ENCODE results near the gene LRRC45. TPM values are rescaled to one million over a fixed set of nuclear protein-coding genes. Genes with fewer than 3 reads are reported as not detected.

The LRRC45 gene
- total RNA-seq, 2 experiments from 2014 or later, result 41.2 to 52.0 TPM

DNA sequence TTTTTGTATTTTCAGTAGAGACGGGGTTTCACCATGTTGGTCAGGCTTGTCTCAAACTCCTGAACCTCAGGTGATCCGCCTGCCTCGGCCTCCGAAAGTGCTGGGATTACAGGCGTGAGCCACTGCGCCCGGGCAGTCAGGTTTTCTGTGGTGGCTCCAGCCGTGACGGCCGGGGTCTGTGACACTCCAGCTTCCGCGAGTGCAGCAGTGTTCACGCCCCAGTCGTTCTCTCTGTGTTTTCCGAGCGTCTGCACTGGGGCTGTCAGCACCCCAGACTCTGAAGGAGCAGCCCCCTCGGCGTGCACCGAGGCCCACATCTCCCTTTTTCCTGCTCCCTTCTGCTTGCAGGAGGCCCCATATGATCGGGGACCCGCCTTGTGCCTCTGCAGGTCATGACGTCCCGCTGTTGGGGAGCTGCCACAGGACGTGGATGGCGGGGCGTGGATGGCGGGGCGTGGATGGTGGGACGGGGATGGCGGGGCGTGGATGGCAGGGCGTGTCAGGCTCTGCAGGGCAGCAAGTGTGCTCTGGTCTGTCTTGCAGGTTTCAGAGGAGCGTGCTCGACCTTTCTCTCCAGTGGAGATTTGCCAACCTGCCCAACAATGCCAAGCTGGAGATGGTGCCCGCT lies 40.0 kb upstream of the LRRC45 start:
- no peak overlapping the region for H3K27ac ChIP-seq (ENCODE audit: low read depth, low read length, poor library complexity, severe bottlenecking)
- H3K9me3 ChIP-seq (ENCODE audit: low read length), result no peaks in the 10 kb centered on the region
- no peak for TF ChIP-seq EZH2phosphoT487 (IDR thresholded peaks at IDR 0.05; ENCODE audit: borderline replicate concordance, low read depth, low read length)
- TF ChIP-seq, protein P1, sequence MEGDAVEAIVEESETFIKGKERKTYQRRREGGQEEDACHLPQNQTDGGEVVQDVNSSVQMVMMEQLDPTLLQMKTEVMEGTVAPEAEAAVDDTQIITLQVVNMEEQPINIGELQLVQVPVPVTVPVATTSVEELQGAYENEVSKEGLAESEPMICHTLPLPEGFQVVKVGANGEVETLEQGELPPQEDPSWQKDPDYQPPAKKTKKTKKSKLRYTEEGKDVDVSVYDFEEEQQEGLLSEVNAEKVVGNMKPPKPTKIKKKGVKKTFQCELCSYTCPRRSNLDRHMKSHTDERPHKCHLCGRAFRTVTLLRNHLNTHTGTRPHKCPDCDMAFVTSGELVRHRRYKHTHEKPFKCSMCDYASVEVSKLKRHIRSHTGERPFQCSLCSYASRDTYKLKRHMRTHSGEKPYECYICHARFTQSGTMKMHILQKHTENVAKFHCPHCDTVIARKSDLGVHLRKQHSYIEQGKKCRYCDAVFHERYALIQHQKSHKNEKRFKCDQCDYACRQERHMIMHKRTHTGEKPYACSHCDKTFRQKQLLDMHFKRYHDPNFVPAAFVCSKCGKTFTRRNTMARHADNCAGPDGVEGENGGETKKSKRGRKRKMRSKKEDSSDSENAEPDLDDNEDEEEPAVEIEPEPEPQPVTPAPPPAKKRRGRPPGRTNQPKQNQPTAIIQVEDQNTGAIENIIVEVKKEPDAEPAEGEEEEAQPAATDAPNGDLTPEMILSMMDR (conservative IDR thresholded peaks at IDR 0.05; ENCODE audit: low read length), result no peak
- no peak overlapping the region for H2AFZ ChIP-seq (ENCODE audit: low read length)
- DNase-seq (ENCODE audit: low spot score), result no peak
- no peaks in the 10 kb centered on the region for H3K9me2 ChIP-seq (ENCODE audit: insufficient read depth, low read length)
- ChIA-PET POLR2A (no interaction called here), CTCF (ENCODE audit: unreplicated experiment) (no interaction called here)
- H3K36me3 ChIP-seq (ENCODE audit: insufficient read depth, low read length), result peaks cover 48% of the 10 kb centered on the region
- no peak overlapping the region for H3K4me3 ChIP-seq (ENCODE audit: low read depth, low read length, poor library complexity, severe bottlenecking)
- no peaks in the 10 kb centered on the region for H4K20me1 ChIP-seq (ENCODE audit: insufficient read depth, low read length)
- H3K79me2 ChIP-seq (ENCODE audit: insufficient read depth, low read depth, low read length), result peaks cover 8% of the 10 kb centered on the region; the same call in 1 of the 2 replicates
- peaks cover 10% of the 10 kb centered on the region for H3K4me1 ChIP-seq (ENCODE audit: insufficient read depth, low read length, poor library complexity, severe bottlenecking)
- BruUV-seq (replicated peaks), result no TSS peak
- H3K4me2 ChIP-seq (ENCODE audit: low read length), result no peak overlapping the region
- intact Hi-C loops (cut with micrococcal nuclease; ENCODE audit: unreplicated experiment), result no loop called here

DNA sequence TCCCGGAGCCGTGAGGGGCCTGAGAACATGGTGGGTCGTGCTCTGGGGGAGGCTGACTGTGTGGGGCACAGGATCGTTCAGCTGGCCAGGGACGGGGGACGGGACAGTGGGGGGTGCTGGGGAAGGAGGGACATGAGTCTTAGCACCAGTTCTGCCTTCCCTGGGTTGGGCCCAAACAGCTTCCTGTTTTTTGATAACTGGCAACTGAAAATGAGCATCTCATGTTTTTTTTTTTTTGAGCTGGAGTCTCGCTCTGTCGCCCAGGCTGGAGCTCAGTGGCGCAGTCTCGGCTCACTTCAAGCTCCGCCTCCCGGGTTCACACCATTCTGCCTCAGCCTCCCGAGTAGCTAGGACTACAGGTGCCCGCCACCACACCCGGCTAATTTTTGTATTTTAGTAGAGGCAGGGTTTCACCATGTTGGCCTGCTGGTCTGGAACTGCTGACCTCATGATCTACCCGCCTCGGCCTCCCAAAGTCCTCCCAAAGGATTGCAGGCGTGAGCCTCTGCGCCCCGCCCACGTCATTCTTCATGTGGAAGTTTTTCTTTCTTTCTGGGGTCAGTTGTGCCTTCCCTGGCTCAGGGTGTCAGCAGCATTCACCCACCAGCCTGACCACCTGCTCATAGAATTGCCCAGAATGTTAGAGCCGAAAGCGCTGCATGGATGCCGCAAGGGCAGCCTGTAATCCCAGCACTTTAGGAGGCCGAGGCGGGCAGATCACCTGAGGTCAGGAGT lies 39.3 kb upstream of the LRRC45 start:
- BruUV-seq (replicated peaks), result no TSS peak
- intact Hi-C loops (cut with micrococcal nuclease; ENCODE audit: unreplicated experiment), result no loop called here
- H3K9me3 ChIP-seq (ENCODE audit: low read length), result no peaks in the 10 kb centered on the region
- ChIA-PET POLR2A (no interaction called here), CTCF (ENCODE audit: unreplicated experiment) (no interaction called here)
- H3K79me2 ChIP-seq (ENCODE audit: insufficient read depth, low read depth, low read length), result peaks cover under 1% of the 10 kb centered on the region; the same call in 1 of the 2 replicates
- DNase-seq (ENCODE audit: low spot score), result no peak
- no peaks in the 10 kb centered on the region for H3K9me2 ChIP-seq (ENCODE audit: insufficient read depth, low read length)
- no peaks in the 10 kb centered on the region for H4K20me1 ChIP-seq (ENCODE audit: insufficient read depth, low read length)
- peaks cover 48% of the 10 kb centered on the region for H3K36me3 ChIP-seq (ENCODE audit: insufficient read depth, low read length)
- H3K4me3 ChIP-seq (ENCODE audit: low read depth, low read length, poor library complexity, severe bottlenecking), result no peak overlapping the region
- H3K4me2 ChIP-seq (ENCODE audit: low read length), result no peak overlapping the region
- no peak overlapping the region for H3K27ac ChIP-seq (ENCODE audit: low read depth, low read length, poor library complexity, severe bottlenecking)
- peaks cover 4% of the 10 kb centered on the region for H3K4me1 ChIP-seq (ENCODE audit: insufficient read depth, low read length, poor library complexity, severe bottlenecking)
- TF ChIP-seq EZH2phosphoT487 (IDR thresholded peaks at IDR 0.05; ENCODE audit: borderline replicate concordance, low read depth, low read length), result no peak
- TF ChIP-seq, protein P1 (conservative IDR thresholded peaks at IDR 0.05; ENCODE audit: low read length), result no peak
- no peak overlapping the region for H2AFZ ChIP-seq (ENCODE audit: low read length)
